ENCODE results near the gene GPATCH3. TPM values are rescaled to one million over a fixed set of nuclear protein-coding genes. Genes with fewer than 3 reads are reported as not detected.

The GPATCH3 gene
- polyA plus RNA-seq, 4 donors: 11.0 to 55.7 (median 28.7) TPM

DNA sequence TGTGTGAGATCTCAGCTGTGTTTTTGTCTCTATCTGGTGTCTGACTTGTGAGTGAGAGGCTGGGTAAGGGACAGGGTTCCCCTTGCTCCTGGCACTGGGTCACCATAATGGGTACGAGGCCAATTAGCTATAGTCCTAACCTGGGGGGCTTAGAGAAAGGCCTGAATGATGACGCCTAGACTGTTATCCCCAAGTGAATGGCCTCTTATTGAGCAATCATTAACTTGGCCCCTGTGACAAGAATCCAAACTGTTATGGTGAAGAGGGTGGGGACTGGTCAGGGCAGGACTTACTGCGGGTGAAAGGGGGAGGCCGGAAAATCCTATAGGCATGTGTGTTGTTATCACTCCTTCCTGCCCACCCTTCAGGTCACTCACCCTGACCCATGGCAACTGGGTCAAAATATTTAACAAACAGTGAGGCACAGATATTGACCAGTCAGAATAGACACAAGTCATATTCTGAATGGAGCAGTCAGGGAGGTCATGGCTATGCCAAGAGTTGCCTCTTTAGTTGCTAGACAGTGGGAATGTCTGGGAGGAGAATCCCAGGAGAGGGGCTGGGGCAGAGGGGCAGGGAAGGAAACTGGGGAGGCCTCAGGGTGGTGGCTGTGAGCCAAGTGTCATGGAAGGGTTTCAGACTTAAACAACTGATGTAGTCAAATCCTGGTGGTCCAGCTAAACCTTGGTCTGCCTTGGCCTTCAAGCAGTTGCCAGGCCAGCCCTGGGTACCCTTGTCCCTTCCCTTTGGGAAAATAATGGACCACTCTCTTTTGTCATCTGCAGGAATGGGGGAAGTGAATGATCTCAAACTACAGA lies 10.3 kb upstream of the GPATCH3 start:
- Histone ChIP-seq H3K27ac (ENCODE audit: low read depth in 1 of 3, low read length in 2 of 3) (peak overlapping the region in 2 of 3 donors; percentile 96 to 100), H3K36me3 (ENCODE audit: control insufficient read depth in 3 of 3, insufficient read depth in 2 of 3, low read depth in 1 of 3, low read length in 3 of 3) (peaks cover 0 to 41% (median 3%) of the 10 kb centered on the region in 3 donors), H3K9me3 (ENCODE audit: control insufficient read depth in 2 of 2, insufficient read depth in 1 of 2, low read depth in 1 of 2, low read length in 1 of 2) (no peaks in the 10 kb centered on the region), H3K4me1 (ENCODE audit: control insufficient read depth in 3 of 3, insufficient read depth in 2 of 3, low read depth in 1 of 3, low read length in 2 of 3) (peaks cover 0 to 44% (median 0%) of the 10 kb centered on the region in 3 donors), H3K4me3 (ENCODE audit: low read depth in 1 of 3, low read length in 3 of 3) (peak overlapping the region in 2 of 3 donors; percentile 75 to 84), H3K27me3 (ENCODE audit: control insufficient read depth in 3 of 3, insufficient read depth in 3 of 3, low read length in 3 of 3) (no peaks in the 10 kb centered on the region)
- 19 to 54% (median 30%) methylated on average over 4 of the region's 4 CpGs for WGBS, 3 donors
- DNase-seq (peak; percentile 71 to 77), FAIRE-seq (no peak)

DNA sequence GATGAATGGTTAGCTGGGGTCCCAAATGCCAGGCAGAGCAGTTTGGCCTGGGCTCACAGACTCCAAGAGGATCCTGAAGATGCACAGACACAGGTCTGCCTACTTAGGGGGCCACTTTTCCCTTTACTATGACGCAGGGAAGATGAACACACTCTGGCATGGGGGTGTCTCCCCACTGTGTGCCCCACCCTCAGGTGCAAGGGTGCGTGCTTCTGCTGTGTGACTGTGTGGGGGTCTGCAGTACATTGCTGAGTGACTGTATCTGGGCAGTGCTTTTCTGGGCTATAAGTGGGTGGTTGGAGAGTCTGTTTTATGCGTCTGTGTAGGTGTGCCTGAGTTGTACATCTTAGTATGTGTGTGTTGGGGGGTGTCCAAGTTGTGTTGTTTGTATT lies 9.7 kb upstream of the GPATCH3 start:
- H3K27ac ChIP-seq (ENCODE audit: low read depth in 1 of 3, low read length in 2 of 3): peak overlapping the region in 2 of 3 donors; percentile 60 to 96
- DNase-seq: no peak
- H3K9me3 ChIP-seq (ENCODE audit: control insufficient read depth in 2 of 2, insufficient read depth in 1 of 2, low read depth in 1 of 2, low read length in 1 of 2): no peaks in the 10 kb centered on the region
- peaks cover 0 to 41% (median 3%) of the 10 kb centered on the region in 3 donors for H3K36me3 ChIP-seq (ENCODE audit: control insufficient read depth in 3 of 3, insufficient read depth in 2 of 3, low read depth in 1 of 3, low read length in 3 of 3)
- 47 to 68% (median 56%) methylated on average over 3 of the region's 3 CpGs for WGBS, 3 donors
- H3K4me3 ChIP-seq (ENCODE audit: low read depth in 1 of 3, low read length in 3 of 3): no peak overlapping the region
- H3K4me1 ChIP-seq (ENCODE audit: control insufficient read depth in 3 of 3, insufficient read depth in 2 of 3, low read depth in 1 of 3, low read length in 2 of 3): peaks cover 0 to 41% (median 0%) of the 10 kb centered on the region in 3 donors
- no peak for FAIRE-seq
- H3K27me3 ChIP-seq (ENCODE audit: control insufficient read depth in 3 of 3, insufficient read depth in 3 of 3, low read length in 3 of 3): no peaks in the 10 kb centered on the region

DNA sequence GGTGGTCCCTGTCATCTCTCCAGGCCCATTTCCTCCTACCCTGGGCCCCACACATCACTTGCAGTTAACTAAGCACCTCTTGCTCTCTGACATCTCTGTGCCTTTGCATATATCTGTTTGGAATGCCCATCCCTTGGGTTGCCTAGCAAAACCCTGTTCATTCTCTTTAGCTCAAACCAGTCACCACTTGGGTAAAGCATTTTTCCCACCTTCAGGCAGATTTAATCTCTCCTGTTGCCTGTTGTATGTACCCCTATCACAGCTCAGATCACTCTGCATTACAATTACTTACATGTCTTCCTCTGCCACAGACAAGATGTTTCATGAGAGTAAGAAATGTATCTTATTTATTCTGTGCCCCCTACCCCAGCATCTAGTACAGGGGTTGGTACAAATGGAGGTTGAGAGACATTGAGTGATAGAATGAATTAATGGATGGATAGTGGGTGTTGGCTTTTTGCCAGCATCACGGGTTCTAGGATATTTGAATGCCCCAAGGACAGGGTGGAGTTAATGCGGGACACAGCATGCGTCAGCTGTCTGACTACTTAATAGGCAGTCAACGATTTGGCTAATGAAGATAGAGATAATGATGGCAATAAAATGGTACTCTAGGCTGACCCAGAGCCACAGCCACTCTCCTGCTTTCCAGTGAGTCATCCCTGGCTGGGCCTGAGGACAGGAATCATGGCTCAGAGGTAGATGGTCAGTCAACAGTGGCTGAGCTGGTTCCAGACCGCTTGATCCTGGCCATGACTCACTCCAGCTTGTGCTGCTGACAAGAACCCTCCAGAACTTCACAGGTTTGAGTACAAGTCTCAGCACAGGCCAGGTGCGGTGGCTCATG lies 7.0 kb upstream of the GPATCH3 start:
- no peaks in the 10 kb centered on the region for H3K27me3 ChIP-seq (ENCODE audit: control insufficient read depth in 3 of 3, insufficient read depth in 3 of 3, low read length in 3 of 3)
- H3K27ac ChIP-seq (ENCODE audit: low read depth in 1 of 3, low read length in 2 of 3): peak overlapping the region in 2 of 3 donors; percentile 63 to 77
- H3K4me3 ChIP-seq (ENCODE audit: low read depth in 1 of 3, low read length in 3 of 3): no peak overlapping the region
- no peak for FAIRE-seq
- WGBS, 3 donors: 17 to 54% (median 32%) methylated on average over 6 of the region's 6 CpGs
- peaks cover 0 to 41% (median under 1%) of the 10 kb centered on the region in 3 donors for H3K4me1 ChIP-seq (ENCODE audit: control insufficient read depth in 3 of 3, insufficient read depth in 2 of 3, low read depth in 1 of 3, low read length in 2 of 3)
- DNase-seq: peak; percentile 72 to 97
- H3K9me3 ChIP-seq (ENCODE audit: control insufficient read depth in 2 of 2, insufficient read depth in 1 of 2, low read depth in 1 of 2, low read length in 1 of 2): no peaks in the 10 kb centered on the region
- H3K36me3 ChIP-seq (ENCODE audit: control insufficient read depth in 3 of 3, insufficient read depth in 2 of 3, low read depth in 1 of 3, low read length in 3 of 3): peaks cover 0 to 35% (median 3%) of the 10 kb centered on the region in 3 donors

DNA sequence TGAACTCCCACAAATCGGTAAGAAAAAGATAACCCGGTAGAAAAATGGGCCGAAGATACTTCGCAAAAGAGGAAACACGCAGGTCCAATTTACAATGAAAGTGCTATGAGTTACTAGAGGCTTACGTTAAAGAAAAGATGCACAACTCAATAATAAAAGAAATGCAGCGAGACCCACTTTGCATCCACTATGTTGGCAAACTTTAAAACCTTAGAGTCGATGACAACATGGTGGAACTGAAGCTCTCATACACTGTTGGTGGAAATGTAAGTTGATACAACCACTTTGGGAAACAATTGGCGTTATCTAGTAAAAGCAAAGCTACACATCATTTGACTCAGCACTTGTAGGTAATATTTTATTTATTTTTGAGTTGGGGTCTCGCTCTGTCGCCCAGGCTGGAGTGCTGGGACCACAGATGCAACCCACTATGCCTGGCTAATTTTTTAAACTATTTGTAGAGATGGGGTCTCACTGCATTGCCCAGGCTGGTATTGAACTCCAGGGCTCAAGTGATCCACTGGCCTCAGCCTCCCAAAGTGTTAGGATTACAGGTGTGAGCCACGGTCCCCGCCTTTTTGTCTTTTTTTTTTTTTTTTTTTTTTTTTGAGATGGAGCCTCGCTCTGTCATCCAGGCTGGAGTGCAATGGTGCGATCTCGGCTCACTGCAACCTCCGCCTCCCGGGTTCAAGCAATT lies 696 bp upstream of the GPATCH3 start:
- Histone ChIP-seq H3K27me3 (ENCODE audit: control insufficient read depth in 3 of 3, insufficient read depth in 3 of 3, low read length in 3 of 3) (no peaks in the 10 kb centered on the region), H3K27ac (ENCODE audit: low read depth in 1 of 3, low read length in 2 of 3) (peak overlapping the region in 2 of 3 donors; percentile 61 to 83), H3K9me3 (ENCODE audit: control insufficient read depth in 2 of 2, insufficient read depth in 1 of 2, low read depth in 1 of 2, low read length in 1 of 2) (no peaks in the 10 kb centered on the region), H3K36me3 (ENCODE audit: control insufficient read depth in 3 of 3, insufficient read depth in 2 of 3, low read depth in 1 of 3, low read length in 3 of 3) (peaks cover 0 to 21% (median 6%) of the 10 kb centered on the region in 3 donors), H3K4me3 (ENCODE audit: low read depth in 1 of 3, low read length in 3 of 3) (peak overlapping the region in 2 of 3 donors; percentile 73 to 88), H3K4me1 (ENCODE audit: control insufficient read depth in 3 of 3, insufficient read depth in 2 of 3, low read depth in 1 of 3, low read length in 2 of 3) (peaks cover 3 to 22% (median 3%) of the 10 kb centered on the region in 3 donors)
- no peak for FAIRE-seq
- DNase-seq: no peak
- 63 to 64% (median 64%) methylated on average over 15 to 18 of the region's 18 CpGs for WGBS, 3 donors

DNA sequence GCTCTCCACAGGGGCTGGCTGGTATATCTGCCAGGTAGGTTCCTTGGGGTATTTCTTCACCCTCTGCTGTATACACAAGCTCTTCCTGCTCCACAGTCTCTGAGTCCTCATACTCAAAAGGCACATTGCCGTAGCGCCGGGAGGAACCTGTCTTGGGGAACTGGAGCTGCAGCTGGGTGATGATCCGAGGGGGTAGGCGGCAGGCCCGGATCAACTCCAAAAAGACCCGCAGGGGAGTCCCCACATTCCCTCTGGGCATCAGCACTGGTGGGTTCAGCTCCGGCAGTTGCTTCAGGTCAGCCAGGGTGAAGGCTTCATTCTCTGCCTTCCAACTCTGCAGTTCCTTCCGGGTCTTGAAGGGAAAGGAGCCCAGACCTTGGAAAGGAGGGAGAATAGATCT lies 2.9 kb downstream of the GPATCH3 start:
- WGBS, 3 donors: 91 to 96% (median 93%) methylated on average over 9 of the region's 9 CpGs
- Histone ChIP-seq H3K9me3 (ENCODE audit: control insufficient read depth in 2 of 2, insufficient read depth in 1 of 2, low read depth in 1 of 2, low read length in 1 of 2) (no peaks in the 10 kb centered on the region), H3K27ac (ENCODE audit: low read depth in 1 of 3, low read length in 2 of 3) (no peak overlapping the region), H3K4me3 (ENCODE audit: low read depth in 1 of 3, low read length in 3 of 3) (no peak overlapping the region), H3K4me1 (ENCODE audit: control insufficient read depth in 3 of 3, insufficient read depth in 2 of 3, low read depth in 1 of 3, low read length in 2 of 3) (peaks cover 3 to 10% (median 3%) of the 10 kb centered on the region in 3 donors), H3K27me3 (ENCODE audit: control insufficient read depth in 3 of 3, insufficient read depth in 3 of 3, low read length in 3 of 3) (no peaks in the 10 kb centered on the region), H3K36me3 (ENCODE audit: control insufficient read depth in 3 of 3, insufficient read depth in 2 of 3, low read depth in 1 of 3, low read length in 3 of 3) (peaks cover 3 to 55% (median 14%) of the 10 kb centered on the region in 3 donors)
- no peak for FAIRE-seq
- DNase-seq: no peak

DNA sequence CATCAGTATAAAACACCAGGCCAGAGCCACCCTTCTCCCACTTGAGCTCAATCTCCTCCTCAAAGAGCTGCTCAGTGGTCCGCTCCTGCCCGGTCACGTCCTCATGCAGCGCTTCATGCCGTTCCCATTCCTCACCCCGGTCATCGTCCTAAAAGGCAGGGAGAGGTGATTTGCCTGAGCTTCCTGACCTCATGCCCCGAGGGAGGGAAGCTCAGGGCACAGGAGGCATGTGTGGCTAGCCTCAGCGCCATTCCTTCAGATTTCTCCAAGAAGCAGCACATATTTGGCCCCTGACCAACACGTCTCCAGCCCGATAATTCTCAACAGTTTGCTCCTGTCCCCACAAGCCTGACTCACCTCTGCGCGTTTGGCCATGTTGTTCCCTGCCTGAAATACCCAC lies 6.0 kb downstream of the GPATCH3 start:
- DNase-seq (no peak), FAIRE-seq (no peak)
- H3K4me1 ChIP-seq (ENCODE audit: control insufficient read depth in 3 of 3, insufficient read depth in 2 of 3, low read depth in 1 of 3, low read length in 2 of 3): peaks cover 2 to 18% (median 2%) of the 10 kb centered on the region in 3 donors
- peaks cover 5 to 66% (median 14%) of the 10 kb centered on the region in 3 donors for H3K36me3 ChIP-seq (ENCODE audit: control insufficient read depth in 3 of 3, insufficient read depth in 2 of 3, low read depth in 1 of 3, low read length in 3 of 3)
- no peaks in the 10 kb centered on the region for H3K27me3 ChIP-seq (ENCODE audit: control insufficient read depth in 3 of 3, insufficient read depth in 3 of 3, low read length in 3 of 3)
- WGBS, 3 donors: 94 to 98% (median 94%) methylated on average over 13 of the region's 13 CpGs
- no peaks in the 10 kb centered on the region for H3K9me3 ChIP-seq (ENCODE audit: control insufficient read depth in 2 of 2, insufficient read depth in 1 of 2, low read depth in 1 of 2, low read length in 1 of 2)
- no peak overlapping the region for H3K27ac ChIP-seq (ENCODE audit: low read depth in 1 of 3, low read length in 2 of 3)
- no peak overlapping the region for H3K4me3 ChIP-seq (ENCODE audit: low read depth in 1 of 3, low read length in 3 of 3)

DNA sequence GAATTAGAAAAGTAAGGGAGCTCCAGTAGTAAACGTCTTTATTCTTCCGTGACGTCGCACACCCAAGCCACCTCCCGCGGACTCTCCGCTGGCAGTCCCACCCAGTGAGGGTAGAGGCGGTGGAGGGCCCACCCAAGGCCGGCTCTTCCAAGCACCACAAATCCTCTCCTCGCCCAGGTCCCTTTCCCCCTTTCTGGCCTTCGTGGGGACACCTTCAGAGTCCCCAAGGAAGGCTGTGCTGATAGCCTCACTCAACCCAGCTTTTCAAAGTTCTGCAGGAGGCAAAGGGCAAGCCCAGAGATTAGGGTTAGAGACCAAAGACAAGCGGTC lies 9.8 kb downstream of the GPATCH3 start:
- Histone ChIP-seq H3K4me3 (ENCODE audit: low read depth in 1 of 3, low read length in 3 of 3) (peak overlapping the region; percentile 79 to 95 (median 87)), H3K4me1 (ENCODE audit: control insufficient read depth in 3 of 3, insufficient read depth in 2 of 3, low read depth in 1 of 3, low read length in 2 of 3) (peaks cover 0 to 23% (median 3%) of the 10 kb centered on the region in 3 donors), H3K27ac (ENCODE audit: low read depth in 1 of 3, low read length in 2 of 3) (peak overlapping the region; percentile 90 to 97 (median 97)), H3K27me3 (ENCODE audit: control insufficient read depth in 3 of 3, insufficient read depth in 3 of 3, low read length in 3 of 3) (no peaks in the 10 kb centered on the region), H3K36me3 (ENCODE audit: control insufficient read depth in 3 of 3, insufficient read depth in 2 of 3, low read depth in 1 of 3, low read length in 3 of 3) (peaks cover 5 to 67% (median 14%) of the 10 kb centered on the region in 3 donors), H3K9me3 (ENCODE audit: control insufficient read depth in 2 of 2, insufficient read depth in 1 of 2, low read depth in 1 of 2, low read length in 1 of 2) (no peaks in the 10 kb centered on the region)
- DNase-seq (peak in 1 of 2 donors; percentile 25), FAIRE-seq (no peak)
- WGBS, 3 donors: 1 to 4% (median 1%) methylated on average over 12 of the region's 12 CpGs

All from small intestine (tissue), 7 donors.